ENCODE measurements around the gene PRR14L.
A peak's percentile ranks its signal among the peaks of the same experiment; 100 is the strongest.
"Not testable (repeated sequence)": the region's sequence is repeated elsewhere in the genome, so short reads cannot be mapped to it uniquely, and the experiment has no call there.

The PRR14L gene

GRCh38 chr22:31749636-31750364 is at the start of gene PRR14L:
PRR14L (minus strand) TSS chr22:31750132; CDS start chr22:31738860, 11,272 bp downstream.
- peak; percentile 85 to 87 for DNase-seq (ENCODE audit: low read depth in 2 of 2)

DNA sequence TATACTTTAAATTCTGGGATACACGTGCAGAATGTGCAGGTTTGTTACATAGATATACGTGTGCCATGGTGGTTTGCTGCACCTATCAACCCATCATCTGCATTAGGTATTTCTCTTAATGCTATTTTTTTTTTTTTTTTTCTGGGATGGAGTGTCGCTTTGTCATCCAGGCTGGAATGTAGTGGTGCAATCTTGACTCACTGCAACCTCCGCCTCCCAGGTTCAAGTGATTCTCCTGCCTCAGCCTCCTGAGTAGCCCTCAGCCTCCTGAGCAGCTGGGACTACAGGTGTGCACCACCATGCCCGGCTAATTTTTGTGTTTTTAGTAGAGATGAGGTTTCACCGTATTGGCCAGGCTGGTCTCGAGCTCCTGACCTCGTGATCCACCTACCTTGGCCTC is 49.4 kb upstream of the PRR14L start:
- not testable (repeated sequence) for DNase-seq (ENCODE audit: low read depth in 2 of 2)

DNA sequence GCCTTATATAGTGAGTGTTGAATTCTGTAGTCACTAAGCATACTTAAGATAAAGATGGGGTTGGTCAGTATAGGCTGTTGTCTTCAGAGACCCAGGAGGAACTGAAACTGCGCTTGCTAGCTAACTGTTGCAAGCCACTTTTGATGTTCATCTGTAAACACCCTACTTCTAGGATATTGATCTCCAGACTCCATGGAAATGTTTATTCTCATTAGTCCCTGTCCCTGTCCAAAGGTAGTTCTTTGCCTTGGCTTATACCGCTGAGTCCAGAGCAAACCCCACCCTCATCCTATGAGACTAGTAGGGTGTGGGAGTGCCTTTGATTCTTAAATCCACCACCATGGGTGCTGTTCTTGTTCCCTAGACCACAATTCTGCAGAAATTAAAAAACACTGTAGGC is 40.3 kb upstream of the PRR14L start:
- DNase-seq (ENCODE audit: low read depth in 2 of 2), result no peak

DNA sequence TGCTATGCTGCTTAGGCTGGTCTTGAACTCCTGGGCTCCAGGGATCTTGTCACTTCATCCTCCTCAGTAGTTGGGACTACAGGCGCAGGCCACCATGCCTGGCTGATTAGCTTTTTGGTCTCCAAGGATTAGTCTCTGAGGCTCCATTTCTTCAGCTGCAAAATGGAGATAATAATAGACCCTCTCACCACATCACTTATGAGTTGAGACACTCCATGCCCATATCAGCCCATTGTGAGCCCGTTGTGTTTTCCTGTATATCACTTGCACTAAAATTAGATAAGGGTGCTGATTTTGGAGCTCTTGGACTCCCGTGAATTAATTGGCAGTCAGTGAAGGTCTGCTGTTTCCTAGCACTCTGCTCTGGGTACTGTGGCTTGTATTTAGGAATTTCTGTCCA is 39.9 kb upstream of the PRR14L start:
- DNase-seq (ENCODE audit: low read depth in 2 of 2), result no peak

GRCh38 chr22:31776231-31776630 is 26.3 kb upstream of the PRR14L start:
- no peak for DNase-seq (ENCODE audit: low read depth in 2 of 2)

DNA sequence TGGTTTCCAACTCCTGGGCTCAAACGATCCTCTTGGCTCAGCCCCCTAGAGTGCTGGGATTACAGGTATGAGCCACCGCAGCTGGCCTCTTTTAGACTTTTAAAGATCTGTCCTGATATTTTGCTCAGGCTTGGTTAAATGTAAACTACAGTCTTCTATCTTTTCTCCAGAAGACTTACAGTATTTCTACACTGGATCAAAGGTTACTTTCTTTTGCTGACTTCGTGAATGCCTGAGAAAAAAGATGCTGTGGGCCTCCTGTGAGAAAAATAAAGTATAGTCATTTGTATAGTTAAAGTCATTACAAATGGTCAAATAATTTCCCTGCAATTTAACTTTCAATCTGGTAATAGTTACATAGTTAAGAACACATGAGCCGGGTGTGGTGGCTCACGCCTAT is 23.5 kb upstream of the PRR14L start:
- DNase-seq (ENCODE audit: low read depth in 2 of 2), result no peak

DNA sequence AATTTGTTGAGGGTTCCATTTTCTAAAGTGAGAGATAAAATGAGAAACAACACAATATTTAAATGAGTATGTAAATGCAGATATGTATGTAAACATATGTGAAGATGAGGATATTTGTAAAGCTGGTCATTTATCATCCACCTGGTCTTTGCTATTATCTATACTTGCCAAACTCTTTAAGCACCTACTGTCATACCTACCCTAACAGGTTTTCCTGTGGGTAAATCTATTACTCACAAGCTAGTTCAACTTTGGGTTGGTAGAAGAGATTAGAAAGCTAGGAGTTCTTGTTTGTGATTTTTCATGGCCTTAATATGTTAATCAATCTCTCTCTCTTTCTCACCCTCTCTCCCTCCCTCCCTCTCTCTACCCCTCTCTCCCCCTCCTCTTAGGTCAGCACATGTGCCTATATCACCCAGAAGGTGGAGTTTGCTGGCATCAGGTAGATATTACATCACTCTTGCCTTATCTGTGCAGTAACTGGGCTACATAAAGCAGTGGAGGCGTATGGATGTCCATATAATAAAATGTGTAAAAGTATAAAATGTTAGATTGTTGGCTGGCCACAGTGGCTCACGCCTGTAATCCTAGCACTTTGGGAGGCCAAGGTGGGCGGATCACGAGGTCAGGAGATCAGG is 18.6 kb upstream of the PRR14L start:
- DNase-seq (ENCODE audit: low read depth in 2 of 2), result no peak

DNA sequence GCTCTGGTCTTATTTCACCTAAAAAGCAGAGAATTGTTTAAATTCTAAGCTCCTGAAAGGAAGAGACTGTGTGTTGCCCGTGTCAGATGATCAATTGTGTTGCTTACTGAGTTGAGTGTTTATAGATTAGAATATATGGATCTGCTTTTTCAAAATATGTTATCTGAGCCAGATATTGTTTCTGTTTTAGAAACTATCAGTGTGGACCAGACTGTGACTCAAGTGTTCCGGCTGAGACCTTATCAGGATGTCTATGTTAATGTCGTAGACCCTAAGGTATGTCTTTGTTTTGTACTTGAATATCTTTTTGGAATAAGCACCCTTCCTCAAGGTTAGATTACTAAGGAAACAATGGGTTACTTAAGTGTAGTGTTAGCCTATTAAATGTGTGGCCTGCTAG is 14.9 kb upstream of the PRR14L start:
- DNase-seq (ENCODE audit: low read depth in 2 of 2), result no peak

- DNase-seq (ENCODE audit: low read depth in 2 of 2), result not testable (repeated sequence)
Measured at GRCh38 chr22:31758860-31759259, 8.9 kb upstream of the PRR14L start.

GRCh38 chr22:31757265-31757664 is 7.3 kb upstream of the PRR14L start:
- no peak for DNase-seq (ENCODE audit: low read depth in 2 of 2)

- no peak for DNase-seq (ENCODE audit: low read depth in 2 of 2)
Measured at GRCh38 chr22:31754813-31755212, 4.9 kb upstream of the PRR14L start.

GRCh38 chr22:31753634-31754501 is 3.9 kb upstream of the PRR14L start, which contains the start of gene DEPDC5:
DEPDC5 (plus strand) TSS chr22:31754019; CDS start chr22:31754922, 903 bp downstream.
- DNase-seq (ENCODE audit: low read depth in 2 of 2), result peak; percentile 84 to 89

- DNase-seq (ENCODE audit: low read depth in 2 of 2), result no peak
Measured at GRCh38 chr22:31753005-31753633, 3.2 kb upstream of the PRR14L start.

GRCh38 chr22:31752096-31752847 is 2.3 kb upstream of the PRR14L start:
- DNase-seq (ENCODE audit: low read depth in 2 of 2), result no peak

DNA sequence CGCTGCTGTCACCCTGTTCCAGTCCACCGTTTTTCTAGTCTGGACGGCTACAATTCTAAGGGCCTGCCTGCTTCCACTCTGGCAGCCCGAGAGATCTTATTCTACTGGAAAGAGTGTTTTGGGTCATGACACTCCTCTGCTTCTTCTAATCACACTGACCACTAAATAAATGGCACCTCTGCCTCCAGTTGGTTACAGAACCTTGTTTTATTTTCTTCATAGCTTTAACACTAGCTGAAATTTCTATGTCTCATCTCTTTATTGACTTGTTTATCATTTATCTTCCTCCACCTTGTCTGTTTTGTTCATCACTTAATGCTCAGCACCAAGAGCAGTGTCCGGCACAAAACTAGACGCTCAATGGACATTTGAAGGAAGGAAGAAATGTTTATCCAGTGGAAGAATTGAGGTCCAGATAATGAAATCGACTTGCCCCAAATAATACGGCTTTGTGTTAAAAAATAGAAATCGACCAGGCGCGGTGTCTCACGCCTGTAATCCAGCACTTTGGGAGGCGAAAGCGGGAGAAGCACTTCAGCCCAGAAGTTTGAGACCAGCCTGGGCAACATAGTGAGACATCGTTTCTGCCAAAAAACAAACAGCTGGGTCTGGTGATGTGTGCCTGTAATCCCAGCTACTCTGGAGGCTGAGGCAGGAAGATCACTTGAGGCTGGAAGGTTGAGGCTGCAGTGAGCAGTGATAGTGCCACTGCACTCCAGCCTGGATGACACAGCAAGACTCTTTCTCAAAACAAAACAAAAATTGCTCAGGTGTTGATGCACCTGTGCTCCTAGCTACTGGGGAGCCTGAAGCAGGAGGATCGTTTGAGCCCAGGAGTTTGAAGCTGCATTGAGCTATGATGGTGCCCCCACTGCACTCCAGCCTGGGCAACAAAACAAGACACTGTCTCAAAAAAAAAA is 693 bp upstream of the PRR14L start:
- DNase-seq (ENCODE audit: low read depth in 2 of 2), result no peak

GRCh38 chr22:31748490-31748889 is 1.4 kb downstream of the PRR14L start:
- no peak for DNase-seq (ENCODE audit: low read depth in 2 of 2)

DNA sequence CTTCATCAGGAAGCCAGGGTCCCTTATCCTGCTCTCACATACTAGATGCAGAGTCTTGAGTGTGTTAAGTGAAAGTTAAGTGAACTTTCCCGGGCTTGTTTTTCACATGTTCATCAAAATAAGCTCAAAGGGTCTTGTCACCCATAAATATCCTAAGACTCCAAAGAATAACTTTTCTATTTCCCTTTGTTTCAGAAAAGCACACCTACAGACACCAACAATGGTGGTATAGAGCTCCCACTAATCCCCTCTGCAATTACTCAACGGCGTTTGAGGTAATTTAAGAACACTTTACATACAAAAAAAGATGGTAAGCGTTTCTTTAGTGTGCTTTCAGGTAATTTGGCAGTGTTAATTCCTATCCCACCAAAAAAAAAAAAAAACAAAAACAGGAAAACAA is 2.5 kb downstream of the PRR14L start:
- no peak for DNase-seq (ENCODE audit: low read depth in 2 of 2)

- DNase-seq (ENCODE audit: low read depth in 2 of 2), result no peak
Measured at GRCh38 chr22:31743871-31744270, 6.1 kb downstream of the PRR14L start.

- DNase-seq (ENCODE audit: low read depth in 2 of 2), result no peak
Measured at GRCh38 chr22:31742682-31743081, 7.2 kb downstream of the PRR14L start.

GRCh38 chr22:31742115-31742514 is 7.8 kb downstream of the PRR14L start:
- no peak for DNase-seq (ENCODE audit: low read depth in 2 of 2)

All from fibroblast of skin of left quadriceps (primary cell).